H9 (cell line): Measurements from ENCODE around the gene B4GALNT2. TPM values are rescaled to one million over a fixed set of nuclear protein-coding genes. Genes with fewer than 3 reads are reported as not detected.
"Not testable (repeated sequence)": the region's sequence is repeated elsewhere in the genome, so short reads cannot be mapped to it uniquely, and the experiment has no call there.

Experiments
- DNase-seq: peaks from one replicate; pipeline ENCODE4 v3.0.0-alpha.2; 2017
- H2AFZ ChIP-seq: one replicate; pipeline ENCODE4 v1.6.1; 2013; ENCODE audit warnings: mild to moderate bottlenecking, low read length, control low read depth, moderate library complexity
- H2AK5ac ChIP-seq: 2 replicates; pipeline ENCODE4 v1.6.1; 2013; ENCODE audit warnings: low read length, control low read depth, mixed read lengths; ENCODE audit not compliant: insufficient read length
- H2BK120ac ChIP-seq: one replicate; pipeline ENCODE4 v1.6.1; 2013; ENCODE audit warnings: low read depth, mild to moderate bottlenecking, low read length, control low read depth, inconsistent platforms; ENCODE audit not compliant: poor library complexity, severe bottlenecking
- H2BK12ac ChIP-seq: 2 replicates; pipeline ENCODE4 v1.6.1; 2013; ENCODE audit warnings: low read length, control low read depth, mixed read lengths, low read depth; ENCODE audit not compliant: insufficient read length
- H2BK15ac ChIP-seq: 2 replicates; pipeline ENCODE4 v1.6.1; 2013; ENCODE audit warnings: low read depth, low read length, control low read depth
- H2BK20ac ChIP-seq: one replicate; pipeline ENCODE4 v1.6.1; 2013; ENCODE audit warnings: low read depth, mild to moderate bottlenecking, low read length, control low read depth, inconsistent platforms; ENCODE audit not compliant: poor library complexity, severe bottlenecking
- H2BK5ac ChIP-seq: 2 replicates; pipeline ENCODE4 v1.6.1; 2013; ENCODE audit warnings: low read length, control low read depth, mixed read lengths; ENCODE audit not compliant: insufficient read length
- H3K14ac ChIP-seq: 2 replicates; pipeline ENCODE4 v1.6.1; 2013; ENCODE audit warnings: low read length, control low read depth; ENCODE audit not compliant: insufficient read depth
- H3K18ac ChIP-seq: 2 replicates; pipeline ENCODE4 v1.6.1; 2013; ENCODE audit warnings: low read depth, mild to moderate bottlenecking, mixed read lengths, low read length, control low read depth; ENCODE audit not compliant: insufficient read length
- H3K23ac ChIP-seq: 2 replicates; pipeline ENCODE4 v1.6.1; 2013; ENCODE audit warnings: low read length, control low read depth, mixed read lengths, low read depth; ENCODE audit not compliant: insufficient read length
- H3K23me2 ChIP-seq: 2 replicates; pipeline ENCODE4 v1.6.1; 2013; ENCODE audit warnings: low read depth, mild to moderate bottlenecking, mixed read lengths, low read length, control low read depth; ENCODE audit not compliant: insufficient read length, poor library complexity, severe bottlenecking
- H3K27ac ChIP-seq: 2 replicates; pipeline ENCODE4 v1.5.1; 2013; ENCODE audit warnings: low read length, control low read depth, mixed read lengths, low read depth; ENCODE audit not compliant: insufficient read length
- H3K27me3 ChIP-seq: 2 replicates; pipeline ENCODE4 v1.6.1; 2013; ENCODE audit warnings: low read length, control low read depth, inconsistent platforms; ENCODE audit not compliant: insufficient read depth
- H3K4ac ChIP-seq: 2 replicates; pipeline ENCODE4 v1.6.1; 2013; ENCODE audit warnings: low read depth, mild to moderate bottlenecking, control low read depth, inconsistent platforms, low read length, moderate library complexity
- H3K4me1 ChIP-seq: 2 replicates; pipeline ENCODE4 v1.6.1; 2013; ENCODE audit warnings: low read length, control low read depth, inconsistent platforms; ENCODE audit not compliant: insufficient read depth
- H3K4me2 ChIP-seq: 2 replicates; pipeline ENCODE4 v1.6.1; 2013; ENCODE audit warnings: low read length, control low read depth, mixed read lengths; ENCODE audit not compliant: insufficient read length, insufficient read depth
- H3K56ac ChIP-seq: 2 replicates; pipeline ENCODE4 v1.6.1; 2013; ENCODE audit warnings: low read depth, mild to moderate bottlenecking, mixed read lengths, low read length, control low read depth; ENCODE audit not compliant: insufficient read length
- H3K79me1 ChIP-seq: 2 replicates; pipeline ENCODE4 v1.6.1; 2013; ENCODE audit warnings: low read depth, mild to moderate bottlenecking, moderate library complexity, low read length, control low read depth, inconsistent platforms; ENCODE audit not compliant: insufficient read depth, poor library complexity, severe bottlenecking
- H3K79me2 ChIP-seq: 2 replicates; pipeline ENCODE4 v1.6.1; 2013; ENCODE audit warnings: low read length, control low read depth, inconsistent platforms; ENCODE audit not compliant: insufficient read depth
- H3K9ac ChIP-seq: 2 replicates; pipeline ENCODE4 v1.6.1; 2013; ENCODE audit warnings: low read length, control low read depth, mixed read lengths; ENCODE audit not compliant: insufficient read length; ENCODE audit errors: extremely low read depth
- H3K9me3 ChIP-seq: one replicate; pipeline ENCODE4 v1.6.1; 2013; ENCODE audit warnings: low read depth, low read length, inconsistent platforms; ENCODE audit not compliant: control insufficient read depth
- H3T11ph ChIP-seq: one replicate; pipeline ENCODE4 v1.6.1; 2013; ENCODE audit warnings: mild to moderate bottlenecking, low read length, control low read depth, inconsistent platforms
- H4K20me1 ChIP-seq: one replicate; pipeline ENCODE4 v1.6.1; 2013; ENCODE audit not compliant: control insufficient read depth, insufficient read length, insufficient read depth
- H4K5ac ChIP-seq: 2 replicates; pipeline ENCODE4 v1.6.1; 2013; ENCODE audit warnings: low read depth, mild to moderate bottlenecking, mixed read lengths, low read length, control low read depth; ENCODE audit not compliant: insufficient read length
- H4K8ac ChIP-seq: replicated peaks from 2 replicates; pipeline ENCODE4 v1.6.1; 2013; ENCODE audit warnings: low read length, control low read depth, mixed read lengths, low read depth; ENCODE audit not compliant: insufficient read length
- H4K91ac ChIP-seq: 2 replicates; pipeline ENCODE4 v1.6.1; 2013; ENCODE audit warnings: low read depth, mild to moderate bottlenecking, moderate library complexity, mixed read lengths, low read length, control low read depth; ENCODE audit not compliant: insufficient read length
- H3K27ac Mint-ChIP-seq, 3 experiments: 2 replicates in 2 of 3; 3 replicates in 1 of 3; pipeline ENCODE4 v1.8.0; 2020 to 2021; ENCODE audit warnings: mixed read lengths in 3 of 3, mild to moderate bottlenecking in 1 of 3, moderate library complexity in 1 of 3
- H3K27me3 Mint-ChIP-seq: 2 replicates; pipeline ENCODE4 v1.8.0; 2021; ENCODE audit warnings: low read depth, mild to moderate bottlenecking, moderate library complexity, mixed read lengths
- H3K36me3 Mint-ChIP-seq, 3 experiments: 2 replicates in 2 of 3; 3 replicates in 1 of 3; pipeline ENCODE4 v1.8.0; 2020 to 2021; ENCODE audit warnings: low read depth in 3 of 3, mixed read lengths in 3 of 3; ENCODE audit not compliant: insufficient read depth in 1 of 3
- H3K4me1 Mint-ChIP-seq, 2 experiments: 2 replicates each; pipeline ENCODE4 v1.8.0; 2020; ENCODE audit warnings: mixed read lengths in 2 of 2
- H3K4me3 Mint-ChIP-seq, 2 experiments: 2 replicates in 1 of 2; 3 replicates in 1 of 2; pipeline ENCODE4 v1.8.0; 2020 to 2021; ENCODE audit warnings: mild to moderate bottlenecking in 2 of 2, mixed read lengths in 2 of 2, moderate library complexity in 1 of 2
- H3K9me3 Mint-ChIP-seq, 2 experiments: 2 replicates in 1 of 2; 3 replicates in 1 of 2; pipeline ENCODE4 v1.8.0; 2020; ENCODE audit warnings: mild to moderate bottlenecking in 2 of 2, mixed read lengths in 2 of 2, moderate library complexity in 1 of 2
- CTCF ChIP-seq: fragments of 200-600 bp; sonication (generic); conservative IDR thresholded peaks from 3 replicates; pipeline ENCODE4 v1.8.0; 2021; ENCODE audit warnings: antibody characterized with exemption, mild to moderate bottlenecking
- WGBS: extraction: QIAGEN DNeasy Blood & Tissue Kit; methylation state at CpG from one replicate; pipeline ENCODE4 v1.1.7; 2013; ENCODE audit warnings: missing lambda C conversion rate, low lambda C conversion rate, mixed read lengths; ENCODE audit not compliant: insufficient read length; ENCODE audit errors: extremely low coverage; 5-methylcytosine and 5-hydroxymethylcytosine counted together
- long read RNA-seq: library from polyadenylated mRNA; unstranded; transcript quantifications from one replicate; pipeline ENCODE4 v2.0.0, GENCODE V29; 2020
- total RNA-seq: library from RNA; stranded (reverse); gene quantifications from 2 replicates; pipeline ENCODE4 v1.2.1, GENCODE V29; 2021

The B4GALNT2 gene
- total RNA-seq = not detected in 2 replicates
- long read RNA-seq = 0 reads

- H3K27ac Mint-ChIP-seq = peak within 1 kb of the TSS in 1 of 3 experiments; percentile 40; a peak in 1 of 7 replicates
- H4K20me1 ChIP-seq = no peaks in the 10 kb centered on the region
- H3K4me1 Mint-ChIP-seq = peaks cover 3 to 5% of the 10 kb centered on the region in 2 experiments; a peak in 2 of 4 replicates
- H3K23ac ChIP-seq = no peak within 1 kb of the TSS
- H3K36me3 Mint-ChIP-seq = peaks cover 11 to 24% (median 18%) of the 10 kb centered on the region in 3 experiments
- H3K9me3 ChIP-seq = peaks cover 16% of the 10 kb centered on the region
- no peak within 1 kb of the TSS for H2BK15ac ChIP-seq
- peak within 1 kb of the TSS; percentile 69 to 81 for H3K4me3 Mint-ChIP-seq
- peaks cover 18% of the 10 kb centered on the region; the same call in 1 of the 2 replicates for H3K27me3 ChIP-seq
- no peak within 1 kb of the TSS for H2BK120ac ChIP-seq
- H3K79me2 ChIP-seq = no peaks in the 10 kb centered on the region
- H3K18ac ChIP-seq = no peak within 1 kb of the TSS
- no peak within 1 kb of the TSS for H2AK5ac ChIP-seq
- H3T11ph ChIP-seq = no peak within 1 kb of the TSS
- H3K79me1 ChIP-seq = no peaks in the 10 kb centered on the region
- no CpG with 5 or more reads among the region's 65 CpGs for WGBS
- peak; percentile 64 for DNase-seq
- H4K5ac ChIP-seq = no peak within 1 kb of the TSS
- H2BK20ac ChIP-seq = no peak within 1 kb of the TSS
- H3K23me2 ChIP-seq = peaks cover 13% of the 10 kb centered on the region
- no peaks in the 10 kb centered on the region; the same call in 1 of the 2 replicates for H3K4me1 ChIP-seq
- peaks cover 22 to 29% of the 10 kb centered on the region in 2 experiments for H3K9me3 Mint-ChIP-seq
- H3K27ac ChIP-seq = no peak within 1 kb of the TSS
- TF ChIP-seq CTCF = no peak
- H3K4ac ChIP-seq = no peak within 1 kb of the TSS
- no peak within 1 kb of the TSS for H3K56ac ChIP-seq
- peak within 1 kb of the TSS; percentile 47 for H3K4me2 ChIP-seq
- no peak within 1 kb of the TSS for H2AFZ ChIP-seq
- no peak within 1 kb of the TSS for H4K8ac ChIP-seq
- no peak within 1 kb of the TSS for H2BK5ac ChIP-seq
- H3K14ac ChIP-seq = no peak within 1 kb of the TSS
- no peak within 1 kb of the TSS for H3K9ac ChIP-seq
- peaks cover 78% of the 10 kb centered on the region for H3K27me3 Mint-ChIP-seq
- no peak within 1 kb of the TSS for H4K91ac ChIP-seq
- H2BK12ac ChIP-seq = no peak within 1 kb of the TSS
Observed at GRCh38 chr17:49132699-49133364, at the start of gene B4GALNT2. Gene B4GALNT2 (plus strand): TSS chr17:49132769. CDS start chr17:49132793, 24 bp downstream.

- H2BK12ac ChIP-seq, H2AFZ ChIP-seq, H3K79me2 ChIP-seq, H3K18ac ChIP-seq, H3K9me3 Mint-ChIP-seq, DNase-seq, H3K4ac ChIP-seq, H3K79me1 ChIP-seq, H3K56ac ChIP-seq, H3K4me1 ChIP-seq, H3K14ac ChIP-seq, H3K9ac ChIP-seq, H3K4me3 Mint-ChIP-seq, H4K8ac ChIP-seq, H4K20me1 ChIP-seq, H2BK20ac ChIP-seq, H3K9me3 ChIP-seq, H3K36me3 Mint-ChIP-seq, H3K4me2 ChIP-seq, H3K27ac ChIP-seq, H3K23me2 ChIP-seq, H2BK120ac ChIP-seq, H2BK5ac ChIP-seq, H3K27ac Mint-ChIP-seq, H3K23ac ChIP-seq, H3T11ph ChIP-seq, H2BK15ac ChIP-seq, H4K5ac ChIP-seq, H4K91ac ChIP-seq, H2AK5ac ChIP-seq, H3K27me3 ChIP-seq: not testable (repeated sequence)
- Mint-ChIP-seq H3K4me1 (peaks cover 30 to 31% of the 10 kb centered on the region in 2 experiments), H3K27me3 (peaks cover 14% of the 10 kb centered on the region)
- WGBS = no CpG with 5 or more reads among the region's 2 CpGs
Observed at GRCh38 chr17:49085046-49085445, 47.5 kb upstream of the B4GALNT2 start.
